Smooth muscle cell of the umbilical artery (primary cell): ENCODE measurements around the gene KLRF1. TPM values are rescaled to one million over a fixed set of nuclear protein-coding genes. Genes with fewer than 3 reads are reported as not detected.

ENCODE experiments used
- total RNA-seq: library from RNA; depleted of rRNA; stranded (reverse); fragments of >200 nt; gene quantifications from 2 replicates; pipeline ENCODE4 v1.2.3, GENCODE V29; 2014

Gene KLRF1, protein sequence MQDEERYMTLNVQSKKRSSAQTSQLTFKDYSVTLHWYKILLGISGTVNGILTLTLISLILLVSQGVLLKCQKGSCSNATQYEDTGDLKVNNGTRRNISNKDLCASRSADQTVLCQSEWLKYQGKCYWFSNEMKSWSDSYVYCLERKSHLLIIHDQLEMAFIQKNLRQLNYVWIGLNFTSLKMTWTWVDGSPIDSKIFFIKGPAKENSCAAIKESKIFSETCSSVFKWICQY
- not detected in 2 replicates for total RNA-seq

GRCh38 chr12:9827209-9827888, at the start of gene KLRF1:
Gene KLRF1, plus strand, starts transcription at chr12:9827481. Its CDS starts 64 bp downstream, at chr12:9827545.

DNA sequence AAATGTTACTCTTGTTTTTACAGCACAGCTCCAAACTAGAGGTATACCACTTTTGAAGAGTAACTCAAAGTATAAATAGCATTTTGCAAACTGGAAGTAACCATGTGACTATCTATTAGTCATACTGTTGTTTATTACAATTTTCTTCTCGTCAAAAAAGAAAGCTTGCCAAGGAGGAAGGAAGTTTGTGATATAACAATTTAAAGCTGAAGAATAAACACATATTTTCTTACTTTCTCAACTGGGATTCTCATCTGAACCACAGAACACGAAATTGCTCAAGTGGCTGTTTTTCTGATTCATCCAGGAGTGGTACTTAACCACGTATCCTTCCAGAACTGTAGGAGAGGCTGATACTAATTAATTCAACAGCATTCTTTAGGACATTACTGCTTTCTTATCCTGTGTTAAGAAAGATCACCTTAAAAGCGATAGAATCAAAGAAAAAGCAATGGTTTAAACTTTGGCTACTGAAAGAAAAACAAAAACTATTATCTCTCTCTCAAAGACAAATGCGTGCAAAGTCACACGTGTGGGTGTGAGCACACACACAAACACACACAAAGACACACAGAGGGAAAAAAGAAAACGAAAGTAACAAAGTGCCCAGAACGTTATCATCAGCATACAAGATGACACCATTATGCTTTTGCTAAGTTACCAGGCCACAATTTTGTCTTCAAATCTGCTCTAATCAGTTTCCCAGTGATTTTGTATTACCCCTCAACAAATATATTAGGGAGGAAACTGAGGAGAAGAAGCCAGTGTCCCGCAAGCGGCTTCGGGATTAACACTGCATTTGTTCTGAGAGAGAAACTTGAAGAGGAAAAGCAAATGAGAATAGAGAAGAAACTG, 42.3 kb downstream of the KLRF1 start, which contains the start of gene CLEC2B:
TSS of gene CLEC2B (minus strand) at position 48 of the 855 bp plus-strand sequence.

GRCh38 chr12:9881246-9881645, 54.0 kb downstream of the KLRF1 start, which contains the start of gene KLRF2:
Gene KLRF2, plus strand, starts transcription at chr12:9881489. Its CDS starts 107 bp downstream, at chr12:9881596.

Other genes with a start within 250 kb of the KLRF1 start
- gene KLRB1, start 219.6 kb upstream of the KLRF1 start, total RNA-seq, result not detected in 2 replicates
- 4.2 and 5.9 TPM in 2 replicates for gene CLEC2D, start 157.8 kb upstream of the KLRF1 start, total RNA-seq
- gene CLECL1, start 94.4 kb upstream of the KLRF1 start, total RNA-seq, result not detected in 2 replicates
- gene CD69, start 66.6 kb upstream of the KLRF1 start, total RNA-seq, result not detected in 2 replicates
- under 0.01 TPM in 1 of 2 replicates, not detected in the other for gene CLEC2B, start 41.9 kb downstream of the KLRF1 start, total RNA-seq
- gene KLRF2, start 54.0 kb downstream of the KLRF1 start, total RNA-seq, result not detected in 2 replicates
- gene CLEC2A, start 104.9 kb downstream of the KLRF1 start, total RNA-seq, result not detected in 2 replicates
- not detected in 2 replicates for gene CLEC12A, start 143.9 kb downstream of the KLRF1 start, total RNA-seq
- not detected in 2 replicates for gene CLEC1B, start 171.6 kb downstream of the KLRF1 start, total RNA-seq
- gene CLEC12B, start 183.1 kb downstream of the KLRF1 start, total RNA-seq, result not detected in 2 replicates
- gene CLEC9A, start 203.2 kb downstream of the KLRF1 start, total RNA-seq, result 0.30 TPM in 1 of 2 replicates, not detected in the other